OCI-LY3 (cell line): Measurements from ENCODE around the gene CENPI.

Source experiments
- EZH2phosphoT487 ChIP-seq: fragments of 200-600 bp; shearing (Covaris generic); IDR thresholded peaks from 2 replicates; pipeline ENCODE4 v1.6.1; 2018; ENCODE audit warnings: antibody characterized with exemption, mixed run types, low read depth
- TF ChIP-seq, protein P1 (sequence below): fragments of 200-600, 300-600 bp; sonication (generic); IDR thresholded peaks from 2 replicates; pipeline ENCODE4 v1.5.1; 2014; ENCODE audit warnings: antibody characterized with exemption, low read length, low read depth

DNA sequence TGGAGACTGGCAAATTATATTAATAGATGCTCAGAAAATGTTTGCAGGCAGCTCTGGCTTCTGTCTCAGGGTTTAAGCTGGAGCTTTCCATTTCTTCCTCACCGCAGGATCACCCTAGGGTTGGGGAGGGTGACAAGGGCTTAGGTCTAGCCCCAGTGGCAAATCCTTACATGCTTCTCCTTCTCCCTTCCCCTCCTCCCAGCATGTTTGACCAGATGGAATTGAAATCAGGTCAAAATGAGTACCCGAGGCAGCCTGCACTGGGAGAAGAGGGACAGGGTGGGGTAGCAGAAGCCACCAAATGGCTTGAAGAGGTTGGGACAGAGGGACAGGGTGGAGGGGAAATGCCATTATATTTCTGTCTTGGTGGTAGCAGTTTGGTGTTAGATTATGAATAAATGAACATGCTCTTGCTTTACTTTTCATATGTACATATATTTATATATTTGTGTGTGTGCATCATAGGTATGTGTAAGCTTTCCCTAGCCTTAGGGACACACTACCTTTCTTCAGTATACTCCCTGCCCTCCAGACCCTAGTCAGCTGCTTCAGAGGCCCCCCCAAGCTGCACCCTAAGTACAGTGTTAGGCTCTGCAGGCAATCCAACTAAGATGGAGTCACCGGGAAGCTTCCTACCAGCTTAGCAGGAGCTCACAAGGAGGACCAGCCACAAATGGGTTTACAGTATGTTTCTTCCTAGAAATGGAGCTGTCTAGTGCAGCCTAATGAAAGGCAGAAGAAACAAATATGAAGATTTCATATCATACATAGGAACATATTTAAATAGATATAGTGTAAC lies 17.5 kb upstream of the CENPI start:
- TF ChIP-seq, protein P1, sequence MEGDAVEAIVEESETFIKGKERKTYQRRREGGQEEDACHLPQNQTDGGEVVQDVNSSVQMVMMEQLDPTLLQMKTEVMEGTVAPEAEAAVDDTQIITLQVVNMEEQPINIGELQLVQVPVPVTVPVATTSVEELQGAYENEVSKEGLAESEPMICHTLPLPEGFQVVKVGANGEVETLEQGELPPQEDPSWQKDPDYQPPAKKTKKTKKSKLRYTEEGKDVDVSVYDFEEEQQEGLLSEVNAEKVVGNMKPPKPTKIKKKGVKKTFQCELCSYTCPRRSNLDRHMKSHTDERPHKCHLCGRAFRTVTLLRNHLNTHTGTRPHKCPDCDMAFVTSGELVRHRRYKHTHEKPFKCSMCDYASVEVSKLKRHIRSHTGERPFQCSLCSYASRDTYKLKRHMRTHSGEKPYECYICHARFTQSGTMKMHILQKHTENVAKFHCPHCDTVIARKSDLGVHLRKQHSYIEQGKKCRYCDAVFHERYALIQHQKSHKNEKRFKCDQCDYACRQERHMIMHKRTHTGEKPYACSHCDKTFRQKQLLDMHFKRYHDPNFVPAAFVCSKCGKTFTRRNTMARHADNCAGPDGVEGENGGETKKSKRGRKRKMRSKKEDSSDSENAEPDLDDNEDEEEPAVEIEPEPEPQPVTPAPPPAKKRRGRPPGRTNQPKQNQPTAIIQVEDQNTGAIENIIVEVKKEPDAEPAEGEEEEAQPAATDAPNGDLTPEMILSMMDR: no peak
- no peak for TF ChIP-seq EZH2phosphoT487
